SK-N-SH treated with all-trans-retinoic acid at 6 μM for 48 hours (cell line): ENCODE data around the gene PLEKHA8.

Source experiments
- ATAC-seq: fragments of 200-7000 bp; cut with Tn5 transposase; 3 replicates; pipeline ENCODE4 v1.9.1; 2020; ENCODE audit warnings: mild to moderate bottlenecking, moderate library complexity
- ARNTL ChIP-seq: fragments of 450-650 bp; formaldehyde crosslinking; IDR thresholded peaks from 2 replicates; pipeline ENCODE4 v1.5.0; 2020; ENCODE audit warnings: low read depth, mild to moderate bottlenecking, moderate library complexity, borderline replicate concordance
- BACH2 ChIP-seq: fragments of 250-450 bp; sonication (Bioruptor Pico); IDR thresholded peaks from 2 replicates; pipeline ENCODE4 v1.9.0; 2021; ENCODE audit warnings: mild to moderate bottlenecking, borderline replicate concordance
- CSDC2 ChIP-seq: fragments of 250-450 bp; sonication (Bioruptor Pico); IDR thresholded peaks from 2 replicates; pipeline ENCODE4 v1.5.0; 2020; ENCODE audit warnings: mild to moderate bottlenecking, moderate library complexity
- ESRRG ChIP-seq: fragments of 250-450 bp; sonication (Bioruptor Pico); IDR thresholded peaks from 2 replicates; pipeline ENCODE4 v1.6.1; 2021; ENCODE audit warnings: mild to moderate bottlenecking
- GLIS3 ChIP-seq: fragments of 250-450 bp; sonication (Bioruptor Pico); IDR thresholded peaks from 2 replicates; pipeline ENCODE4 v1.5.0; 2020; ENCODE audit warnings: mild to moderate bottlenecking, moderate library complexity
- ISL1 ChIP-seq: fragments of 250-450 bp; sonication (Bioruptor Pico); IDR thresholded peaks from 2 replicates; pipeline ENCODE4 v2.1.2; 2022; ENCODE audit warnings: mild to moderate bottlenecking, moderate library complexity
- OSR1 ChIP-seq: fragments of 250-450 bp; sonication (Bioruptor Pico); IDR thresholded peaks from 2 replicates; pipeline ENCODE4 v1.8.0; 2022; ENCODE audit warnings: moderate library complexity, mild to moderate bottlenecking, inconsistent platforms
- PPARA ChIP-seq: fragments of 250-450 bp; sonication (Bioruptor Pico); IDR thresholded peaks from 2 replicates; pipeline ENCODE4 v1.5.0; 2020; ENCODE audit warnings: mild to moderate bottlenecking, borderline replicate concordance
- RARB ChIP-seq: fragments of 250-450 bp; sonication (Bioruptor Pico); IDR thresholded peaks from 2 replicates; pipeline ENCODE4 v1.8.0; 2021; ENCODE audit warnings: mild to moderate bottlenecking, moderate library complexity
- SNAI2 ChIP-seq: fragments of 250-450 bp; sonication (Bioruptor Pico); IDR thresholded peaks from 2 replicates; pipeline ENCODE4 v1.5.0; 2020; ENCODE audit warnings: mild to moderate bottlenecking, moderate library complexity
- TOX ChIP-seq: fragments of 250-450 bp; sonication (Bioruptor Pico); IDR thresholded peaks from 2 replicates; pipeline ENCODE4 v1.8.0; 2021; ENCODE audit warnings: mild to moderate bottlenecking, moderate library complexity, borderline replicate concordance
- ZC3H10 ChIP-seq: fragments of 250-450 bp; sonication (Bioruptor Pico); IDR thresholded peaks from 2 replicates; pipeline ENCODE4 v1.5.1; 2021; ENCODE audit warnings: mild to moderate bottlenecking, moderate library complexity
- ZFP3 ChIP-seq: fragments of 250-450 bp; sonication (Bioruptor Pico); IDR thresholded peaks from 2 replicates; pipeline ENCODE4 v1.5.0; 2020; ENCODE audit warnings: mild to moderate bottlenecking, moderate library complexity
- ZFP30 ChIP-seq: fragments of 450-650 bp; formaldehyde crosslinking; IDR thresholded peaks from 2 replicates; pipeline ENCODE4 v1.5.0; 2022; ENCODE audit warnings: mild to moderate bottlenecking, moderate library complexity
- ZNF565 ChIP-seq: fragments of 450-650 bp; formaldehyde crosslinking; conservative IDR thresholded peaks from 2 replicates; pipeline ENCODE4 v1.5.0; 2020; ENCODE audit warnings: low read depth, mild to moderate bottlenecking, moderate library complexity
- ZNF70 ChIP-seq: fragments of 450-650 bp; formaldehyde crosslinking; IDR thresholded peaks from 2 replicates; pipeline ENCODE4 v1.5.0; 2020; ENCODE audit warnings: mild to moderate bottlenecking, moderate library complexity
- ZNF8 ChIP-seq: fragments of 450-650 bp; formaldehyde crosslinking; IDR thresholded peaks from 2 replicates; pipeline ENCODE4 v1.5.0; 2020; ENCODE audit warnings: mild to moderate bottlenecking, moderate library complexity
- TF ChIP-seq, protein P1 (sequence below): fragments of 250-450 bp; sonication (Bioruptor Pico); IDR thresholded peaks from 2 replicates; pipeline ENCODE4 v1.5.1; 2020; ENCODE audit warnings: low read depth, mild to moderate bottlenecking, moderate library complexity
- TF ChIP-seq, protein P2 (sequence below): fragments of 250-450 bp; sonication (Bioruptor Pico); IDR thresholded peaks from 2 replicates; pipeline ENCODE4 v1.5.0; 2020; ENCODE audit warnings: mild to moderate bottlenecking, moderate library complexity
- TF ChIP-seq, protein P3 (sequence below): fragments of 250-450 bp; sonication (Bioruptor Pico); IDR thresholded peaks from 2 replicates; pipeline ENCODE4 v1.8.0; 2020; ENCODE audit warnings: mild to moderate bottlenecking, moderate library complexity, borderline replicate concordance
- TF ChIP-seq, protein P4 (sequence below): fragments of 250-450 bp; sonication (Bioruptor Pico); IDR thresholded peaks from 2 replicates; pipeline ENCODE4 v1.8.0; 2021; ENCODE audit warnings: low read depth, mild to moderate bottlenecking, moderate library complexity, borderline replicate concordance
- TF ChIP-seq, protein P5 (sequence below): fragments of 250-450 bp; sonication (Bioruptor Pico); IDR thresholded peaks from 2 replicates; pipeline ENCODE4 v1.5.1; 2021; ENCODE audit warnings: mild to moderate bottlenecking, moderate library complexity

PLEKHA8 gene

DNA sequence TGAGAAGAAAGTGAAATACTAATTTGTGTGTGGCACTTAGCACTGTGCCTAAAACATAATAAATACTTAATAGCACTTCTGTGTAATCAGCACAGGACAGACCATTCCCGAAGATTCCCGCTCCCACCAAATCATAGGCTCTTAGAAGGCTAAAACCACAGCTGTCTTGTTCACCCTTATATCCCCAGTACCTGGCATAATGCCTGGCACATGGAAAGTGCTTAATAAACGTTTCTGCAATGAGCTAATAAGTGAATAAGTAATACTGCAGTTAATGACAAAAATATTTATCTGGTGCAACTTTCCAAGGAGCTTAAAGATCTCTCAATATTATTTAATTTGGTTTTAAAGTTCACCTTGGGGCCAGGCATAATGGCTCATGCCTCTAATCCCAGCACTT lies 149.8 kb downstream of the PLEKHA8 start:
- ATAC-seq = no peak
- no peak for TF ChIP-seq ARNTL (CRISPR knock-in tag)
- TF ChIP-seq, protein P1, sequence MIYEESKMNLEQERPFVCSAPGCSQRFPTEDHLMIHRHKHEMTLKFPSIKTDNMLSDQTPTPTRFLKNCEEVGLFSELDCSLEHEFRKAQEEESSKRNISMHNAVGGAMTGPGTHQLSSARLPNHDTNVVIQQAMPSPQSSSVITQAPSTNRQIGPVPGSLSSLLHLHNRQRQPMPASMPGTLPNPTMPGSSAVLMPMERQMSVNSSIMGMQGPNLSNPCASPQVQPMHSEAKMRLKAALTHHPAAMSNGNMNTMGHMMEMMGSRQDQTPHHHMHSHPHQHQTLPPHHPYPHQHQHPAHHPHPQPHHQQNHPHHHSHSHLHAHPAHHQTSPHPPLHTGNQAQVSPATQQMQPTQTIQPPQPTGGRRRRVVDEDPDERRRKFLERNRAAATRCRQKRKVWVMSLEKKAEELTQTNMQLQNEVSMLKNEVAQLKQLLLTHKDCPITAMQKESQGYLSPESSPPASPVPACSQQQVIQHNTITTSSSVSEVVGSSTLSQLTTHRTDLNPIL = no peak
- TF ChIP-seq, protein P2, sequence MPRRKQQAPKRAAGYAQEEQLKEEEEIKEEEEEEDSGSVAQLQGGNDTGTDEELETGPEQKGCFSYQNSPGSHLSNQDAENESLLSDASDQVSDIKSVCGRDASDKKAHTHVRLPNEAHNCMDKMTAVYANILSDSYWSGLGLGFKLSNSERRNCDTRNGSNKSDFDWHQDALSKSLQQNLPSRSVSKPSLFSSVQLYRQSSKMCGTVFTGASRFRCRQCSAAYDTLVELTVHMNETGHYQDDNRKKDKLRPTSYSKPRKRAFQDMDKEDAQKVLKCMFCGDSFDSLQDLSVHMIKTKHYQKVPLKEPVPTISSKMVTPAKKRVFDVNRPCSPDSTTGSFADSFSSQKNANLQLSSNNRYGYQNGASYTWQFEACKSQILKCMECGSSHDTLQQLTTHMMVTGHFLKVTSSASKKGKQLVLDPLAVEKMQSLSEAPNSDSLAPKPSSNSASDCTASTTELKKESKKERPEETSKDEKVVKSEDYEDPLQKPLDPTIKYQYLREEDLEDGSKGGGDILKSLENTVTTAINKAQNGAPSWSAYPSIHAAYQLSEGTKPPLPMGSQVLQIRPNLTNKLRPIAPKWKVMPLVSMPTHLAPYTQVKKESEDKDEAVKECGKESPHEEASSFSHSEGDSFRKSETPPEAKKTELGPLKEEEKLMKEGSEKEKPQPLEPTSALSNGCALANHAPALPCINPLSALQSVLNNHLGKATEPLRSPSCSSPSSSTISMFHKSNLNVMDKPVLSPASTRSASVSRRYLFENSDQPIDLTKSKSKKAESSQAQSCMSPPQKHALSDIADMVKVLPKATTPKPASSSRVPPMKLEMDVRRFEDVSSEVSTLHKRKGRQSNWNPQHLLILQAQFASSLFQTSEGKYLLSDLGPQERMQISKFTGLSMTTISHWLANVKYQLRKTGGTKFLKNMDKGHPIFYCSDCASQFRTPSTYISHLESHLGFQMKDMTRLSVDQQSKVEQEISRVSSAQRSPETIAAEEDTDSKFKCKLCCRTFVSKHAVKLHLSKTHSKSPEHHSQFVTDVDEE (CRISPR knock-in tag) = no peak
- TF ChIP-seq RARB (CRISPR knock-in tag) = no peak
- no peak for TF ChIP-seq ZNF70 (CRISPR knock-in tag)
- TF ChIP-seq, protein P3, sequence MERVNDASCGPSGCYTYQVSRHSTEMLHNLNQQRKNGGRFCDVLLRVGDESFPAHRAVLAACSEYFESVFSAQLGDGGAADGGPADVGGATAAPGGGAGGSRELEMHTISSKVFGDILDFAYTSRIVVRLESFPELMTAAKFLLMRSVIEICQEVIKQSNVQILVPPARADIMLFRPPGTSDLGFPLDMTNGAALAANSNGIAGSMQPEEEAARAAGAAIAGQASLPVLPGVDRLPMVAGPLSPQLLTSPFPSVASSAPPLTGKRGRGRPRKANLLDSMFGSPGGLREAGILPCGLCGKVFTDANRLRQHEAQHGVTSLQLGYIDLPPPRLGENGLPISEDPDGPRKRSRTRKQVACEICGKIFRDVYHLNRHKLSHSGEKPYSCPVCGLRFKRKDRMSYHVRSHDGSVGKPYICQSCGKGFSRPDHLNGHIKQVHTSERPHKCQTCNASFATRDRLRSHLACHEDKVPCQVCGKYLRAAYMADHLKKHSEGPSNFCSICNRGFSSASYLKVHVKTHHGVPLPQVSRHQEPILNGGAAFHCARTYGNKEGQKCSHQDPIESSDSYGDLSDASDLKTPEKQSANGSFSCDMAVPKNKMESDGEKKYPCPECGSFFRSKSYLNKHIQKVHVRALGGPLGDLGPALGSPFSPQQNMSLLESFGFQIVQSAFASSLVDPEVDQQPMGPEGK (CRISPR knock-in tag) = no peak
- TF ChIP-seq PPARA (CRISPR knock-in tag) = no peak
- TF ChIP-seq GLIS3 (CRISPR knock-in tag) = no peak
- TF ChIP-seq ZNF8 (CRISPR knock-in tag) = no peak
- TF ChIP-seq, protein P4, sequence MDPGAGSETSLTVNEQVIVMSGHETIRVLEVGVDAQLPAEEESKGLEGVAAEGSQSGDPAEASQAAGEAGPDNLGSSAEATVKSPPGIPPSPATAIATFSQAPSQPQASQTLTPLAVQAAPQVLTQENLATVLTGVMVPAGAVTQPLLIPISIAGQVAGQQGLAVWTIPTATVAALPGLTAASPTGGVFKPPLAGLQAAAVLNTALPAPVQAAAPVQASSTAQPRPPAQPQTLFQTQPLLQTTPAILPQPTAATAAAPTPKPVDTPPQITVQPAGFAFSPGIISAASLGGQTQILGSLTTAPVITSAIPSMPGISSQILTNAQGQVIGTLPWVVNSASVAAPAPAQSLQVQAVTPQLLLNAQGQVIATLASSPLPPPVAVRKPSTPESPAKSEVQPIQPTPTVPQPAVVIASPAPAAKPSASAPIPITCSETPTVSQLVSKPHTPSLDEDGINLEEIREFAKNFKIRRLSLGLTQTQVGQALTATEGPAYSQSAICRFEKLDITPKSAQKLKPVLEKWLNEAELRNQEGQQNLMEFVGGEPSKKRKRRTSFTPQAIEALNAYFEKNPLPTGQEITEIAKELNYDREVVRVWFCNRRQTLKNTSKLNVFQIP (CRISPR knock-in tag) = no peak
- TF ChIP-seq ZNF565 (CRISPR knock-in tag) = no peak
- TF ChIP-seq, protein P5, sequence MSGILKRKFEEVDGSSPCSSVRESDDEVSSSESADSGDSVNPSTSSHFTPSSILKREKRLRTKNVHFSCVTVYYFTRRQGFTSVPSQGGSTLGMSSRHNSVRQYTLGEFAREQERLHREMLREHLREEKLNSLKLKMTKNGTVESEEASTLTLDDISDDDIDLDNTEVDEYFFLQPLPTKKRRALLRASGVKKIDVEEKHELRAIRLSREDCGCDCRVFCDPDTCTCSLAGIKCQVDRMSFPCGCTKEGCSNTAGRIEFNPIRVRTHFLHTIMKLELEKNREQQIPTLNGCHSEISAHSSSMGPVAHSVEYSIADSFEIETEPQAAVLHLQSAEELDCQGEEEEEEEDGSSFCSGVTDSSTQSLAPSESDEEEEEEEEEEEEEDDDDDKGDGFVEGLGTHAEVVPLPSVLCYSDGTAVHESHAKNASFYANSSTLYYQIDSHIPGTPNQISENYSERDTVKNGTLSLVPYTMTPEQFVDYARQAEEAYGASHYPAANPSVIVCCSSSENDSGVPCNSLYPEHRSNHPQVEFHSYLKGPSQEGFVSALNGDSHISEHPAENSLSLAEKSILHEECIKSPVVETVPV (CRISPR knock-in tag) = no peak
- no peak for TF ChIP-seq TOX (CRISPR knock-in tag)
- TF ChIP-seq ZC3H10 (CRISPR knock-in tag) = no peak
- no peak for TF ChIP-seq ISL1
- TF ChIP-seq ESRRG (CRISPR knock-in tag) = no peak
- TF ChIP-seq ZFP30 (CRISPR knock-in tag) = no peak
- TF ChIP-seq ZFP3 = no peak
- TF ChIP-seq SNAI2 (CRISPR knock-in tag) = no peak
- no peak for TF ChIP-seq BACH2 (CRISPR knock-in tag)

DNA sequence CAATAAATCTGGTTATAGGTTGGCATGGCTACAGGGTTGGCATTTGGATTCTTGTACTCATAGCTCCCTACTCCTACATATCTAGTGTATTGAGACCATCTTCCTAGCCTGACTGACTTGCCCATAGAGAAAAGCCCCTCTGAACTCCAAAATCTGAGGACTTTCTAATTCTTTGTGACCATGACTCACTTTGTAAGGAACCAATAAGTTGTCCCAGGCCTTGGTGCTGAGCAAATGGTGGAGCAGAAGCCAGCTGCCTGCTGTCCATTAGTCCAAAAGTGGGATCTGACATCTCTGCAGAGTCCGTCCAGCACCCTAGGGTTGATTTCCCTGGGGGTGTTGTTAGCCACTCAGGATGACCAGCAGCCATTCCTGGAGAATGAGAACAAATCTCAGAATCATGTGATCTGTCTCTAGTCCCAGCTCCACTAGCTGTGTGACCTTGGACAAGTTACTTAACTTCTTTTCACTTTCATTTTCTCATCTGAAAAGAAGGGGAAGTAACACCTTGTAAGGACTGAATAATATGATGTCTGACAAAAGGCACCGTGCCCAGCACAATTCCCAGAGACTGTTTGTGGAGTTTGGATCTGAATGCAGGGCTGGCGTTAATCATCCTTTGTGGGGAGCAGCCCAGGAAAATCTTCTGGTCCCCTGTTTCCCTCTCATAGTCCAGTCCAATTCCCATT lies 150.7 kb downstream of the PLEKHA8 start:
- ATAC-seq = no peak
- TF ChIP-seq OSR1 (CRISPR knock-in tag) = no peak
- TF ChIP-seq PPARA (CRISPR knock-in tag) = no peak
- TF ChIP-seq ZC3H10 (CRISPR knock-in tag) = no peak
- TF ChIP-seq, protein P2 (CRISPR knock-in tag) = no peak
- TF ChIP-seq ZFP3 = no peak
- TF ChIP-seq ESRRG (CRISPR knock-in tag) = no peak
- no peak for TF ChIP-seq CSDC2 (CRISPR knock-in tag)
